GM19467 (cell line): Measurements from ENCODE around the gene TNPO3.
"Not testable (repeated sequence)": the region's sequence is repeated elsewhere in the genome, so short reads cannot be mapped to it uniquely, and the experiment has no call there.

Experiments used
- ATAC-seq: cut with Tn5 transposase; IDR thresholded peaks from one replicate; pipeline ENCODE4 v1.9.1; 2021; ENCODE audit warnings: mild to moderate bottlenecking, moderate library complexity; ENCODE audit not compliant: unreplicated experiment

TNPO3 gene

GRCh38 chr7:129072479-129073011, 17.6 kb upstream of the TNPO3 start:
- ATAC-seq = no peak

DNA sequence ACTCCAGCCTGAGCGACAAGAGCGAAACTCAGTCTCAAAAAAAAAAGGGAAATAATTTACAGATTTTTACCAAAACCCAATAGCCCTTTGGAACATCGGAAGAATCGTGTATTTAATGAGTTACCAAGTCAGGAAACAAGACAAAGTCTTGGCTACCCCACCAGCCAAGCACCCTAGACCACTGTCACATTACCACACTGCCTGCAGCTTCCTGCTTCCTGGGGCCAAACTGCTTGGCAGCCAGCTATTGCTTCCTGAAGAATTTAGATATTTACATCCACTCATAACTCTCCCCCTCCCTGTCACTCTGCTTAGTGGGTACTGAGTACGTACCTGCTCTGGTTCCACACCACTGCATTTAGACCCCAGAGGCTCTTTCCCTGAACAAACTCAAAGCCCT, 14.1 kb upstream of the TNPO3 start:
- no peak for ATAC-seq

DNA sequence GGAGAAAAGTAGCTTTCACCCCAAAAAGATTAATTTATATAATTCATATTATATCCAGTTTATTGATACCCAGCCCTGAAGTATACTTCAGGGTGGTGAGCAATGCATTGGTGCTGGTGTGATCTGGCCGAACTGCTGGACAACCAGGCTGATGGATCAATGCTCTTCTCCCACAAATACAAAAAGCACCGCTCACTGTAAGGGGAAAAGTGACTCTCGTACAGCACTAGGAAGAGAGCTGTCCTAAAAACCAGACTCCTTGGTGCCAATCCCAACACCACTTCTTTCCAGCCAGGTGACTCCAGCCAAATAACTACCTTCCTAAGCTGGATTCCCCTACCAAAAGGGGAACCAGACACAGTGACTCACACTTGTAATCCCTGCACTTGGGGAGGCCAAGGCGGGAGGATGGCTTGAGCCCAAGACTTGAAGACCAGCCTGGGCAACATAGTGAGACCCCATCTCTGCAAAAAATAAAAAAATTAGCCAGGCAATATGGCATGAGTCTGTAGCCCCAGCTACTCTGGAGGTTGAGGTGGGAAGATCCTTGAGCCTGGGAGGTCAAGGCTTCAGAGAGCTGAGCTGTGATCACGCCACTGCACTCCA, 13.1 kb upstream of the TNPO3 start:
- no peak for ATAC-seq

DNA sequence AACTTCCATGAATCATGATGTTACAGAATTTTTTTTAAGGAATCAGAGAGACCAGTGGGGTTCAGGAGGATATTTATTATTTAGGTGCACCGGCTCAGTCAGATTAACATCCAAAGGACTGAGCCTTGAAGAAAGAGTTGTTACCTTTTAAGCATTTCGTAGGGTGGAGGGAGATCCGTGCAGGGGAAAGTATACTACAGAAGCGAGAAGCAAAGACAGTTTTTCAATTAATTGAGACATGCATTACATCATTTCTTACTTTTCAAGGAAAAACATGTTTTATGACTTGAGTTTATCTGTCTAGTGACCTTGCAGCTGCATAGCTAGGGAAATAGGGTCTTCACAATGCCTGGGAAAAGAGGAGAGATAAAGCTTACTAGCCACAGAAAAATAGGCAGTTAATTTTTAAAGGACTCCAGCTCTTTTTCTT, 12.2 kb upstream of the TNPO3 start:
- ATAC-seq = not testable (repeated sequence)

DNA sequence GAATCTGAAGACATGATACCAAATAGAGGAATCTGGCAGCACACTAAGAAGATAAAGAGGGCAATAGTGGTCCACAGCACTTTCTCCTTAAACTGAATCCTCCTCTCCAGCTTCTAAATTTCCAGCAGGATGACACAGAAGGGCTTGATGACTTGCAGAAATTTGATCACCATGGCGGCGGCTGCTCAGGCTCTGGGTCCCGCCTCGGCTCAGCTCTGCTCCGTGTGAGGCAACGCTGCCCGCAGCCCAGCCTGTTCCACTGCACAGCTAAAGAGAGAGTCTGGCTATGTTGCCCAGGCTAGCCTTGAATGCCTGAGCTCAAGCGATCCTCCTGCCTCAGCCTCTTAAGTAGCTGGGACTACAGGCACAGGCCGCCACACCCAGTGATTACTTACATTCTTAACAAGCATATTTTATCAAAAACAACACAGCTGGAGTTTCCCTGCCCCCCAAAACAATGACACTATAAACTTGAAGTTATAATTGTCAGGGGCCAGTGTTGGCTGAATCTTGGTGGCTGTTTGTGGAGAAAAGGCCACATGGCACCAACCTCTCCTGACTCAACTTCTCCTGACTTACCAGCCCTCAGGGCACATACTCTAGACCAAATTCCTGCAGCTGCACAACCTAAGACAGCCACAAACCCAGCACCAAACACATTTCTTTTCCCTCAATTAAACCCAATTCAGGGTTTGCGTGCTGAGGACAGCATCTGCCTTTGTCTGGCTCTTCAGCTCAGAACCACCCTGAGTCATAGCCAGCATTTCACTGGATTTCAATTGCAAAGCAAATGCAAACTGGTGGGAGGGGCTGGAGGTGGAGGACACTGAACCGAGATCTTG, 11.6 kb upstream of the TNPO3 start:
- no peak for ATAC-seq

DNA sequence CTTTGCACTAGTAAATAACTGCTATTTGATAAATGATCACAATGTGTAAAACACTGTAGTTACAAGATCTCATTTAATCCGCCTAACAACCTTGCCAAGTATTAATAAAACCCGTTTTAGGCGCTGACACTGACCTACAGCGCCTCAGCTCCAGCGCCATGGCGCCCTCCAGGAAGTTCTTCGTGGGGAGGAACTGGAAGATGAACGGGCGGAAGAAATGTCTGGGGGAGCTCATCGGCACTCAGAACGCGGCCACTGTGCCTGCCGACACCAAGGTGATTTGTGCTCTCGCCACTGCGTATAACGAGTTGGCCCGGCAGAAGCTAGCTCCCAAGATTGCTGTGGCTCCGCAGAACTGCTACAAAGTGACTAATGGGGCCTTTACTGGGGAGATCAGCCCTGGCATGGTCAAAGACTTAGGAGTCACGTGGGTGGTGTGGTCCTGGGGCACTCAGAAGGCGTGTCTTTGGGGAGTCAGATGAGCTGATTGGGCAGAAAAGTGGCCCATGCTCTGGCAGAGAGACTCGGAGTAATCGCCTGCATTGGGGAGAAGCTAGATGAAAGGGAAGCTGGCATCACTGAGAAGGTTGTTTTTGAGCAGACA, 1.1 kb upstream of the TNPO3 start:
- ATAC-seq = no peak

- ATAC-seq = no peak
Observed at GRCh38 chr7:129055294-129055816, 444 bp upstream of the TNPO3 start.

- ATAC-seq = no peak
Observed at GRCh38 chr7:129053938-129054437, 923 bp downstream of the TNPO3 start.

DNA sequence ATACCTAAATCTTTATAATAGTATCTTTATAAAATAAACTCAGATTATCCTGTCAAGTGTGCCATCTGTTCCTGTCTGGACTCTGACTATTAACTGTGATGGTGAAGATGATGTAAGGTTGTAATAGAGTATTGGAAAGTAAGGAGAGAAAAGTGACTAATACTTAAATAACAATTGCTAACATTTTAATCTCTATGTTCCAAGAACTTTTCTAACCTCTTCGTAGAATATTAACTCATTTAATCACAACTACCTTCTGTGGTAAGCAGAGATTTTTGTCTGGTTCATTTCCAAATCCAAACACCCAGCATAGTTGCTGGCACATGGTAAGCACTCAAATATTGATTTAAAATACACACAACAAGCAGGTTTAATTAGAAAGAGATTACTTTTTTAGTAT, 2.5 kb downstream of the TNPO3 start:
- no peak for ATAC-seq

DNA sequence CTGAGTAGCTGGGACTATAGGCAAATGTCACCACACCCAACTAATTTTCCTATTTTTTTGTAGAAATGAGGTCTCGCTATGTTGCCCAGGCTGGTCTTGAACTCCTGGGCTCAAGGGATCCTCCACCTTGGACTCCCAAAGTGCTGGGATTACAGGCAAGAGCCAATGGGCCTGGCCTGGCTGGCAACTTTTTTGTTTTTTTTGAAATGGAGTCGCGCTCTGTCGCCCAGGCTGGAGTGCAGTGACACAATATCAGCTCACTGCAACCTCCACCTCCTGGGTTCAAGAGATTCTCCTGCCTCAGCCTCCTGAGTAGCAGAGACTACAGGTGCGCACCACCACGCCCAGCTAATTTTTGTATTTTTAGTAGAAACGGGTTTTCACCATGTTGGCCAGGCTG, 3.5 kb downstream of the TNPO3 start:
- not testable (repeated sequence) for ATAC-seq

DNA sequence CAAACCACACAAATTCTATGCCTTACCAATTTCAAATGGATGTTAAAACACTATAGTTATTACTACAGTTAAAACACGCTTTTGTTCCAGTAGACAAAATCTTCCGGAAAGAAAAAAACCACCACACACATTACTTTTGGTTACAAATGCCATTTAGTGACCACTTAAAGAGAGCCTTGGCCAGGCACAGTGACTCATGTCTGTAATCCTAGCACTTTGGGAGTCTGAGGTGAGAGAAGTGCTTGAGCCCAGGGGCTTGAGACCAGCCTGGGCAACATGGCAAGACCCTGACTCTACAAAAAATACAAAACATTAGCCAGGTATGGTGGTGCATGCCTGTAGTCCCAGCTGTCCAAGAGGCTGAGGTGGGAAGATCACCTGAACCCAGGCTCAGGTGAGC, 7.2 kb downstream of the TNPO3 start:
- no peak for ATAC-seq

- ATAC-seq = no peak
Observed at GRCh38 chr7:129045682-129046081, 9.2 kb downstream of the TNPO3 start.

- no peak for ATAC-seq
Observed at GRCh38 chr7:129043012-129043411, 11.9 kb downstream of the TNPO3 start.

GRCh38 chr7:129041142-129042085, 13.5 kb downstream of the TNPO3 start:
- ATAC-seq = no peak

DNA sequence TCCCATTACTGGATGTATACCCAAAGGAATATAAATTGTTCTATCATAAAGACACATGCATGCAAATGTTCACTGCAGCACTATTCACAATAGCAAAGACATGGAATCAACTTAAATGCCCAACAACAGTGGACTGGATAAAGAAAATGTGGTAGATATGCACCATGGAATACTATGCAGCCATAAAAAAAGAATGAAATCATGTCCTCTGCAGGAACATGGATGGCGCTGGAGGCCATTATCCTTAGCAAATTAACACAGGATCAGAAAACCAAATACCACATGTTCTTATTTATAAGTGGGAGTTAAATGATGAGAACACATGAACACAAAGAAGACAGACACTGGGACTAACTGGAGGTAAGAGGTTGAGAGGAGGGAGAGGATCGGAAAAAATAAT, 16.4 kb downstream of the TNPO3 start:
- not testable (repeated sequence) for ATAC-seq

GRCh38 chr7:129037585-129037984, 17.3 kb downstream of the TNPO3 start:
- ATAC-seq = no peak

DNA sequence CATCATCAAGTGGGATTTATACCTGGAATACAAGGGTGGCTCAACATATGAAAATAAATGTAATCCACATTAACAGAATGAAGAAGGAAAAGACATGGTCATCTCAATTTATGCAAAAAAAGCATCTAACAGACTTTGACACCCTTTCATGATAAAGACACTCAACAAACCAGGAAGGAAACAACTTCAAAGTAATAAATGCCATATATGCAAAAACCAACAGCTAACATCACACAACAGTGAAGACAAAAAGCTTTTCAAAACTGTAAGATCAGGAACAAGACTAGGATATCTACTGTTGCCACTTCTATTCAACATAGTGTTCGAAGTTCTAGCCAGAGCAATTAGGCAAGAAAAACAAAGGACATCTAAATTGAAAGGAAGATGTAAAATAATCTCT, 22.9 kb downstream of the TNPO3 start:
- no peak for ATAC-seq

DNA sequence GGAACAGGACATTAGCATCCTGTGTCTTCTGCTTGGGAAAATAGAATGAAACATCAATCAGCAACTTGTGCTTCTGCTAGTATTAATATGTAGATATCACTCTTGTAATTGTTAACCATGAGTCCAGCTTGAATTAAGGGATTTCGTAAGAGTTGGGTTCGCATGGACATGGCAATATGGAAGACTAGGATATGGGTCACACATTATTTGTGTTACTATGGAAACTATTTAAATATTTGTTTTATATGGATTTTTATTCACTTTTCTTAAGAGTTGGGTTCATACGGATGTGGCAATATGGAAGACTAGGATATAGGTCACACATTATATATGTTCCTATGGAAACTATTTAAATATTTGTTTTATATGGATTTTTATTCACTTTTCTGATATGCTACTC, 24.5 kb downstream of the TNPO3 start:
- ATAC-seq = no peak

DNA sequence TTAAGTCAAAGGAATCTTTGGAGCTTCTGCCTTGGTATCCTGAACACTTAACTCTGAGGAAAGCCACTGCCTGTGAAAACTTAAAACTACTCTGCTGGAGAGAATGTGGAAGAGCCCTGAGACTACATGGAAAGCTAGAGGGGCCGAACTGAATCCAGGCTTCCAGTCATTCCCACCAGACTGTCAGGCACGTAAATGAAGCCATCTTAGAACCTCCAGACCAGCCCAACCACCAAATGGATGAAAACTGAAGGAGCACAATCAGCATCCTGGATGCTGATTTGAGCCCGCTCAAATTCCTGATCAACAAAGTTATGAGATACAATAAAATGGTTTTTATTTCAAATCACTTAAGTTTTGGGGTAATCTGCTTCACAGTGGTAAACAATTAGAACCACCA, 30.8 kb downstream of the TNPO3 start:
- ATAC-seq = no peak

- ATAC-seq = no peak
Observed at GRCh38 chr7:129021656-129022055, 33.3 kb downstream of the TNPO3 start.
